ENCODE results near the gene HDAC4.

Gene HDAC4

DNA sequence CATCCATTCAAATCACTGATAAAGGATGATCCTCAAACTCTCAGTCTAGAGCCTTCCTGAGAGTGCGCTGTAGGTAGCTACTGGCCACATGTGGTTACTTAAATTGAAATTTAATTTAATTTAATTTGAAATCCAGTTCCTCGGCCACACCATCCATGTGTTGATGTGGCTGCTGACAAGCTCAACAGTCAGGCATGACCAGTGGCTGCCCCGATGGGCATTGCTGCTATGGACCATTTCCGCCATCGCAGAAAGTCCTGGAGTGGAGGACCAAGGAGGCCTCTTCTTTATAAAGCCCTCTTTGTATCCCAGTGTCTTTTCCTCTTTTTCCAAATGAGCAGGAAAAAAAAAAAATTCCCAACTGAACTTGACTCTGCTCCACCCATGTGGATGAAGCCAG is 100.6 kb downstream of the HDAC4 start:
- TF ChIP-seq, protein P1, sequence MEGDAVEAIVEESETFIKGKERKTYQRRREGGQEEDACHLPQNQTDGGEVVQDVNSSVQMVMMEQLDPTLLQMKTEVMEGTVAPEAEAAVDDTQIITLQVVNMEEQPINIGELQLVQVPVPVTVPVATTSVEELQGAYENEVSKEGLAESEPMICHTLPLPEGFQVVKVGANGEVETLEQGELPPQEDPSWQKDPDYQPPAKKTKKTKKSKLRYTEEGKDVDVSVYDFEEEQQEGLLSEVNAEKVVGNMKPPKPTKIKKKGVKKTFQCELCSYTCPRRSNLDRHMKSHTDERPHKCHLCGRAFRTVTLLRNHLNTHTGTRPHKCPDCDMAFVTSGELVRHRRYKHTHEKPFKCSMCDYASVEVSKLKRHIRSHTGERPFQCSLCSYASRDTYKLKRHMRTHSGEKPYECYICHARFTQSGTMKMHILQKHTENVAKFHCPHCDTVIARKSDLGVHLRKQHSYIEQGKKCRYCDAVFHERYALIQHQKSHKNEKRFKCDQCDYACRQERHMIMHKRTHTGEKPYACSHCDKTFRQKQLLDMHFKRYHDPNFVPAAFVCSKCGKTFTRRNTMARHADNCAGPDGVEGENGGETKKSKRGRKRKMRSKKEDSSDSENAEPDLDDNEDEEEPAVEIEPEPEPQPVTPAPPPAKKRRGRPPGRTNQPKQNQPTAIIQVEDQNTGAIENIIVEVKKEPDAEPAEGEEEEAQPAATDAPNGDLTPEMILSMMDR (conservative IDR thresholded peaks at IDR 0.05; ENCODE audit: low read length), result no peak
- DNase-seq (ENCODE audit: low read depth), result no peak
- no peak overlapping the region for H3K4me3 ChIP-seq (ENCODE audit: low read length)

DNA sequence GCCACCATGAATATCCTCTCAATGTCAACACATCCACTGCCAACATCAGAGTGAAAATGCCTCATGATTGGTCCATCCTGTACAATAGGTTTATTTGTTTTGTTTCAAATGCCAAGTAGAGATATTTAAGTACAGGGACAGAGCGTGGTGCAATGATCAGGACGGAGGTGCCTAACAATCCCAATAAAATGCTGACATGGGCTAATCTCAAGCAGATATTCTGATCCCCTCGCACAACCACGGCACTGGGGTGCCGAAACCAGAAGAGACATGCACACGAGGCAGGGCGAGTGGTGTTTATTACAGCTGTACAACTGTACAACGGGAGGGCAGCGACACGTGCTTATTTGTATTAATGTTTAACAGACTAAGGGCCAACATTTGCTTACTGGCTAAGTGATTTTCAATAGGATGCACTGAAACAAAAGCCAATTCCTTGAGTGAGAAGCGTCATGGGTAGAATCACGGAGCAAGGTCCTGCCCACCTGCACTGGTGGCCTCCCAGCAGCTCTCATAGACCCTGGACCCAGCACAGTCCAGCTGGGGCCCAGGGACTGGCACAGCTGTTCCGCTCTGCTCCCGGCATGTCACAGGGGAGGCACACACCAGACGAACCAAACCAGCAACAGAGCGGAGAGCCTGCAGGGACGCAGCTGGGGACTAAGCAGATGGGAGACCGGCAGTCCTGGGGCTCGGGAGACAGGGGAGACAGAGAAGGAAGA is 101.4 kb downstream of the HDAC4 start:
- TF ChIP-seq, protein P1 (conservative IDR thresholded peaks at IDR 0.05; ENCODE audit: low read length), result no peak
- DNase-seq (ENCODE audit: low read depth), result no peak
- H3K4me3 ChIP-seq (ENCODE audit: low read length), result no peak overlapping the region

DNA sequence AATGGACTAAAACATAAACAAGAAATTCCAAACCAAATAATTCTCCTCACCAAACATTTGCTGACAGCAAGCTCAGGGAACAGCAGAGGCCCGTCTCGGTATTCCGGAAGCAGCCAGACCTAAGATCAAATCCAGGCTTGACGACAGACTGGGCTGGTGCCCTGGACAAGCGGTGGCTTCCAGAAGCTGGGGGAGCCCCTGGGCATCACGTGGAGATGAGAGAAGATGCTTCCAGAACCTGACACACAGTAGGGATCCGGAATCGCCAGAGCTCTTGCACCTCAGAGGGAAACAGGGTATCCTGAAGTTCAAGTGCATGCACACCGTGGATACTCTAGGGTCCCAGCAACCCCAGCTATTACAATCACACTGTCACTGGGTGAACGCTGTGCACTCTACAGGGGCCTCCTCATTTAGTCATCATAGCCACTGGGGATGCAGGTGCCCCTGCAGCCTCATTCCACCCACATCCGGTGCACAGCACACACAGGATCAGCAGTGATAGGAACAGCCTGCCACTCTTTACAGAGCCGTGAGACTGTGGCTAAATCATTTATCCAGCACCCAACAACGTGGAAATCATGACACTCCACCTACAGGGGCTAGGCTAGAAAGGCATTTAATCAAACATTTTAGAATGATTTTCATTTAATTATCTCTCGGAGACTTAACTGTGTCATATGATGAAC is 102.6 kb downstream of the HDAC4 start:
- no peak for DNase-seq (ENCODE audit: low read depth)
- TF ChIP-seq, protein P1 (conservative IDR thresholded peaks at IDR 0.05; ENCODE audit: low read length), result no peak
- no peak overlapping the region for H3K4me3 ChIP-seq (ENCODE audit: low read length)

DNA sequence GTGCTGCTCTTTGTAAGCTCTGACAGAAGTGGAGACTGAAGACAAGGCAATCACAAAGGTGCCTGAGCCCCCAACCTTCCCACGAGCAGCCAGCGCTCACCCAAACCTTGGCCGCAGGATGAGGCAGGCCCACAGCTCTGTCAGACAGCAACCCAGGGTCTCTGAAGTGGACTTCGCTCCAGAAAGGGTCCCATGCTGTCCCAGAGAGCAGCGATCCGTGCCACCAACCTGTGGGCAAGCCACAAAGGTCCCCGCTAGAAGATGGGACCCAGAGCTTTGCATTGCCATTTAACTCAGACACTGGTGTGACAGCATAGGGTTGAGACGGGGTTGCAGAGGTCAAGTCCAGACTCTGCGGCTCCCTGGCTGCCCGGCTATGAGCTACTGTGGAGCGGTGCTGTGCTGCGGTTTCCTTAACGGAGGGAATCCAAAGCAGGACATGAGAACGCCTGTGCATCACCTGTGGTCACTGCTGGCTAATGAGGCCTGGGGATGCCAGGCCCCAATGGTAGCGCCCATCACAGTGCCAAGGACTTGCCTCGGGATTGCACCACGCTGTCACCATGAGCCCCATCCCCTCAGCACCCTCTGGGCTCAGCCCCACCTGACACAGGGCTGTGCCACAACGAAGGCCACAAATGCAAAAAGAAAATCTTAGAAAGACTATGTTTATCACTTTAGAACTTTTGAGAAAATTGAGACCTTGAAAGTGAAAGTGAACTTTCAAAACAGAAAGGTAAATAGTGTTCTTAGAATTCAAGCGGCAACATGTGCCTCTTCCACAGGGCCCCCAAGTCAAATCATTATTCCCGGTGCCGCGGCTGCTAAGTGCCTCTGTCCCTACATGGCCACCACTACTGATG is 103.4 kb downstream of the HDAC4 start:
- no peak for DNase-seq (ENCODE audit: low read depth)
- TF ChIP-seq, protein P1 (conservative IDR thresholded peaks at IDR 0.05; ENCODE audit: low read length), result no peak
- H3K4me3 ChIP-seq (ENCODE audit: low read length), result no peak overlapping the region

DNA sequence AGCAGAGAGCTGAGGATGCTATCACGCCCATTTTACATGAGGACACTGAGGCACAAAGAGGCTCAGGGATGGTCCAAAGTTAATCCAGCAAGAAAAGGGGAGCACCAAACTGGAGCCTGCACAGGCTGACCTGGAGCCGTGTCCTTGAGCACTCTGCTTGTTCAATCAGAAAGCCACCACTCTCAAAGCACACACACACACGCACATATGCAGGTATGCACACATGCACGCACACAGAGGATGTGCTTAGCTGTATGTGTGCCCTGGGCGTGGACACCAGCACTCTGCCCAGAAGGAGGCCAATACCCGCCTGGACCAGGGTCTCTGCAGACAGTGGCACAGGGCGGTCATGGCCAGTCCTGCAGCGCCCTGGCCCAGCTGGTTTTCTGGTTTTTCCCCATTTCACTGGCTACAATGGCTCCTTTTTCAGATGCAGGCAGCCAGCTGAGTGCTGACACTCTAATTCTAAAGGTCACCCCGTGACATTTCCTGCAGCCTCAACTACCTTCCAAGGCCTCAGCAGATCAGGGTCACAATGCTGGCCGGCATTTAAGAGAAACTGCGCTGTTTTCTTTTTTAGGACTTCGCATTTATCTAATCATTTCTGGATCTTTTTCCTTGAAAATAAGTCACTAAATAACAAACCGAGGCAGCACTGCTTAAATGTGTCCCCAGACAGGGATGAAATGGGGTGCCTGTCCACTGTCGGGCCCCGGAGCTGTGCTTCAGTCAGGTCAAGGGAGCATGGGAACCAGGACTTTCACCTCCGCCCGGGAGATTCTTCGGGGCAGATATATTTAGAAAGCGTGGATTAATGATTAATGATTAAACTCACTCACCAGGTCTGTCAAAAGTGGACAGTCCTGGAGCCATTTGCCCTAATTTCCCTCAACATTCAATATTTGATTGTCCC is 104.5 kb downstream of the HDAC4 start:
- no peak for DNase-seq (ENCODE audit: low read depth)
- TF ChIP-seq, protein P1 (conservative IDR thresholded peaks at IDR 0.05; ENCODE audit: low read length), result no peak
- no peak overlapping the region for H3K4me3 ChIP-seq (ENCODE audit: low read length)

DNA sequence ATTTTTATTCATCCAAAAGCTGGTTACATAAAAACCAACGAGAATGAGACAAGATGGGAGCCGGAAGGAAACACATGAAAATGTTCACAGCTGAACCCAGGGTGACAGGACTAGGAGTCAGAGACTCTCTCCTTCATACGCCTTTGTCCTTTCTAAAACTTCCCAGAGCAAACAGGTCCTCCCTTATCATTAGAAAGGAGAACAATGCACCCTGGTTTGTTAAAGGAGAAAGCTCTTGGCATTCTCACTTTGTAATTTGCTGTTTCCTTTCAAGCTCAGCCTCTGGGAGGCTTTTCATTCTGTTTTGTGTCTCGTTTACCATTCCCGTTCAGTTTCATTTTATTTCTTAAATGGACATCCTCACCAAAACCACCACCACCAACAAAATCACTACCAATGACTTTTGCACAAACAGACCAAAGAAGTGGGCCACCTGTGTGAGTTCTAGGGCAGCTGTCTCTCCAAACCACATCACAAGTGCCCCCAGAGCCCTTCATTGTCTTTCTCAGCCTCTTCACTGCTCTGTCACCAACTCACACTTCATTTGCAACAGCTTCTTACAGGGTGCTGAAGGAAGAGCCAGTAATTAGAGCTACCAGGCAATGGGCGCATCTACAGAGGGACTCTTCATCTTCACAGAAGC is 105.3 kb downstream of the HDAC4 start:
- no peak for DNase-seq (ENCODE audit: low read depth)
- TF ChIP-seq, protein P1 (conservative IDR thresholded peaks at IDR 0.05; ENCODE audit: low read length), result no peak
- H3K4me3 ChIP-seq (ENCODE audit: low read length), result no peak overlapping the region
